SK-N-MC (cell line): ENCODE results near the gene CSNK1G1.

Experiments used
- EZH2 ChIP-seq: fragments of 200-600 bp; sonication (generic); IDR thresholded peaks from one replicate; pipeline ENCODE4 v1.6.1; 2017; ENCODE audit warnings: antibody characterized with exemption
- POLR2AphosphoS5 ChIP-seq: IDR thresholded peaks from 2 replicates; pipeline ENCODE4 v1.6.1; 2012; ENCODE audit warnings: mild to moderate bottlenecking, low read depth, low read length, borderline replicate concordance

GRCh38 chr15:64144565-64145281, 211.2 kb downstream of the CSNK1G1 start:
- TF ChIP-seq POLR2AphosphoS5 (no peak), EZH2 (no peak)
